ENCODE measurements around the gene HESX1.

Gene HESX1

GRCh38 chr3:57199895-57200297, at the start of gene HESX1:
HESX1 (minus strand) TSS chr3:57199978; CDS start chr3:57199918, 60 bp downstream.
- no peak for FAIRE-seq

GRCh38 chr3:57244946-57245345, 45.2 kb upstream of the HESX1 start:
- no peak for FAIRE-seq

GRCh38 chr3:57234613-57235575, 35.1 kb upstream of the HESX1 start:
- peak; percentile 87 for FAIRE-seq

GRCh38 chr3:57233799-57234198, 34.0 kb upstream of the HESX1 start:
- FAIRE-seq, result no peak

- FAIRE-seq, result no peak
These were observed 30.2 kb upstream of the HESX1 start for GRCh38 chr3:57230006-57230405.

GRCh38 chr3:57227930-57228751, 28.4 kb upstream of the HESX1 start:
- FAIRE-seq, result no peak

GRCh38 chr3:57227204-57227929, 27.6 kb upstream of the HESX1 start, which contains the start of gene APPL1:
APPL1 (plus strand) TSS chr3:57227729; CDS start chr3:57227884, 155 bp downstream.
- FAIRE-seq, result no peak

- FAIRE-seq, result no peak
These were observed 26.4 kb upstream of the HESX1 start for GRCh38 chr3:57226176-57226575.

- no peak for FAIRE-seq
These were observed 25.1 kb upstream of the HESX1 start for GRCh38 chr3:57224856-57225255.

GRCh38 chr3:57221883-57222282, 22.1 kb upstream of the HESX1 start:
- peak; percentile 85 for FAIRE-seq

GRCh38 chr3:57206423-57206822, 6.6 kb upstream of the HESX1 start:
- no peak for FAIRE-seq

GRCh38 chr3:57194641-57195040, 5.1 kb downstream of the HESX1 start:
- FAIRE-seq, result no peak

GRCh38 chr3:57192028-57192427, 7.8 kb downstream of the HESX1 start:
- peak; percentile 3 for FAIRE-seq

- FAIRE-seq, result no peak
These were observed 15.3 kb downstream of the HESX1 start for GRCh38 chr3:57184526-57184925.

- peak; percentile 86 for FAIRE-seq
These were observed 20.0 kb downstream of the HESX1 start for GRCh38 chr3:57179580-57180410.

- FAIRE-seq, result no peak
These were observed 23.7 kb downstream of the HESX1 start for GRCh38 chr3:57176045-57176444.

- no peak for FAIRE-seq
These were observed 26.1 kb downstream of the HESX1 start for GRCh38 chr3:57173687-57174086.

GRCh38 chr3:57170946-57171345, 28.8 kb downstream of the HESX1 start:
- no peak for FAIRE-seq

GRCh38 chr3:57169872-57170623, 29.7 kb downstream of the HESX1 start:
- no peak for FAIRE-seq

- no peak for FAIRE-seq
These were observed 30.7 kb downstream of the HESX1 start for GRCh38 chr3:57169108-57169507.

- no peak for FAIRE-seq
These were observed 31.6 kb downstream of the HESX1 start for GRCh38 chr3:57168151-57168550.
